Stimulated activated CD8-positive, alpha-beta memory T cell treated with anti-CD3 and anti-CD28 coated beads, Interleukin-15, amount 100 ng/mL, for 1 hour (primary cell): ENCODE data around the gene COPS9.

Experiments used
- DNase-seq: peaks from one replicate; pipeline ENCODE4 v3.0.0-alpha.2; 2020; ENCODE audit warnings: low read depth

Gene COPS9

DNA sequence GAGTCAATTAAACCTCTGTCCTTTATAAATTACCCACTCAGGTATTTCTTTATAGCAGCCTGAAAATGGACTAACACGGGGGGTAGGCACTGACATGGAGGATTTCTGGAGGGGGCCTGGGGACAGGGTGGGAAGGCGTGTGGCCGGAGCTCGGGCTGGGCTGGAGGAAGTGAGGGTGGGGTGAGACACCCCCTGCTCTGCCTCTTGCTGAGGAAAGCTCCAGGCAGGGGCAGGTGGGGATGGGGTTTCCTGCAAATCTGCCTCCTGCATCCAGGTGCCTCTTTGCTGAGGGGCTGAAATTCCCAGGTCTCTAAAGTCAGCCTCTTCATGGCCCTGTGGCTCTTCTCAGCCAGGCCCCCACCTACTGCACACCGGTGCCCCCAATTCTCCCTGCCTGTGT lies 30.1 kb upstream of the COPS9 start:
- no peak for DNase-seq

DNA sequence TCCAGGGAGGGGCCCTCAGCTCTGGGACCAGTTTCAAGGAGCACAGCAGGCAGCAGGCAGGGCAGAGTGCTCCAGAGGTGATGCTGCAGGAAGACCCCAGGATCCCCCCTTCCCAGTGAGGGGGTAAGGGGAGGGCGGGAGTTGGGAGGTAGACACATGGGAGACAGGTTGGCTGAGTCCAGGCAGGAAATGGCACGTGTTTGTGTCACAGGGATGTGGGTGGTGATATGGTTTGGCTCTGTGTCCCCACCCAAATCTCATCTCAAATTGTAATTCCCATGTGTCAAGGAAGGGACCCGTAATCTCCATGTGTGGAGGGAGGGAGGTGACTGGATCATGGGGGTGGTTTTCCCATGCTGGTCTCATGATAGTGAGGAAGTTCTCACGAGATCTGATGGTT lies 29.6 kb upstream of the COPS9 start:
- no peak for DNase-seq

DNA sequence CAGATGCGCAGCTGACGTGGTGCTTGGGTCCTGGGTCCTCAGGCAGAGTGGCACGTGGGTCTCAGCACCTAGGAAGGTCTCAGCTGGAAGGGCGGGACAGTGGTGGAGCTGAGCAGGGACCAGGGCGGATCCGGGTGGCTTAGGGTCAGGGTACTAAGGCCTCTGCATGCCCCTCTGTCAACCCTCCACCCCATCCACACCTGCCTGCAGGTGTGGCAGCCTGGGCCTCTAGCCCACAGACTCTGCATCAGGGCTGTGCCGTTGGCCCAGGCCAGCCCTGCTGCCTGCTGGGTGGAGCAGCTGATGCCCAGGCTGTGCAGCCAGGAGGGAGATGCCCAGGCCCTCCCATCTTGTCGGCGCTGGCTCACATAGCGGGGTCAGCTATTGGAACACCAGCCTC lies 28.9 kb upstream of the COPS9 start:
- no peak for DNase-seq

DNA sequence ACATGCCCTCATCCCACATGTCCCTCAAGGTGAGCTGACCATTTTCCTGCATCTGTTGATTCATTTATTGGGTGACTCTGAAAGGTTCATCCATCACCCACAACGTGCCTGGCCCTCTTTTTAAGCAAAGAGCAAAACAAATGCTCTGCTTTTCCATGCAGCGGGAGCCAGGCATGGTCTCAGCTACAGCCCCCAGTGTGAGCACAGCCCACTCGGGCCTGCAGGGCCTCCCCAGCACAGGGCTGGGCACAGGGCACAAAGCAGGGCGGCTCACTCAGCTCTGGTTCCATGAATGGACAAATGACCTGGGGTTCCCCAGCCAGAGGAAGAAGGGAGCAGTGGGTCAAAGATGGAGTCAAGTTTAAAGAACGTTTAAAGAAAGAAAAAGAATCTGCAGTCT lies 28.5 kb upstream of the COPS9 start:
- DNase-seq, result no peak

DNA sequence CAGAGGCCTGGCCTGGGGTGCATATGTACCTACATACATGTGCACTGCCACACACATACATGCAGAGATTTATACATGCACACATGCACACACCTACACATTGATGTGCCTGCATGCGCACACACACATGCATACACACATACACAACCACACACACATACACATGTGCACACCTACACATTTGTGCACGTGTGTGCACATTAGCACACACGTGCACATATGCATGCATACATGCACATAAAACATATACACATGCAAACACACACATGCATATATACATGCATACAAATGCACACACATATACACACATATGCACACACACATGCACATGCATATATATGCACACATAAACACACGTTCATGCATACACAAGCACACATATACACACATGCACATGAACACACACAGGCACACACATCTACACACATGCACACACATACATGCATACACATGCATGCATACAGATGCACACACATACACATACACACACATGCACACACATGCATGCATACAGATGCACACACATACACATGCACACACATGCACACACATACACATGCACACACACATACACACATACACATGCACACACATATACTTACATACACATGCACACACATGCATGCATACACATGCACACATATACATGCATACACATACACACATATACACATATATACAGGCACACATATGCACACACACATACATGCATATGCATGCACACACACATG lies 27.9 kb upstream of the COPS9 start:
- DNase-seq, result no peak

DNA sequence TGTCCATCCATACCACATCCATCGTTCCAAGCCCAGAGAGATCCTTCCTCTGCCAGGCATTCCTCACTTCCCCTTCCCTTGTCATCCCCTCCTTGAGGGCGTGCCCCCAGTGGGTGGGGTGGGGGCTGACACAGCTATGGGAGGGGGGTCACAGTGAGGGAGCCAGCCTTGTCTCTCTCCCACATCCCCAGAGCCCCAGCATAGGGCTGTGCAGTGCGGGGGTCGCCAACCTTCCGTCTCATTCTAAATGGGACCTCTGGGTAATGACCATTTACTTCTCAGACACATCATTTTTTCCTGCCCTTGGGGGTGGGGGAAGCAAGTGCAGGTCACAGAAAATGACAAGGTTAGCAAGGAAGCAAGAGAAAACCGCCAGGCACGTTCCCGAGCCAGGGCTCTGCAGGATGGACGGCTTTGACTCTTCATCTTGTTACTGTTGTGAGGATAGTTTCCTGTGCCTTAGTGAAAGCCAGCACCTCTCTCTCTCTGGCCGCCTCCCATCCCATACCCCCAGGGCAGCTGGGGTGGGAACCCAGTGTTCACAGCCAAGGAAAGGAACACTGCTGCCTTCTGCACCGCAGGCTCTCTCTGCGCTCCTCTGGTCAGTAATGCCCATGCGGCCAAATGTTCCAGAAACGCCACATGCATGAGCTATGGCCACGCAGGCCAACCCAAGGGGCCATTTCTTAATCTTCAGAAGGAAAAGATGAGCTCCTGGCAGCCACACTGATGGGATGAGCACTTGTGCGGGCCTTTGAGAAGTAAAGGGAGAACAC lies 27.0 kb upstream of the COPS9 start:
- no peak for DNase-seq

DNA sequence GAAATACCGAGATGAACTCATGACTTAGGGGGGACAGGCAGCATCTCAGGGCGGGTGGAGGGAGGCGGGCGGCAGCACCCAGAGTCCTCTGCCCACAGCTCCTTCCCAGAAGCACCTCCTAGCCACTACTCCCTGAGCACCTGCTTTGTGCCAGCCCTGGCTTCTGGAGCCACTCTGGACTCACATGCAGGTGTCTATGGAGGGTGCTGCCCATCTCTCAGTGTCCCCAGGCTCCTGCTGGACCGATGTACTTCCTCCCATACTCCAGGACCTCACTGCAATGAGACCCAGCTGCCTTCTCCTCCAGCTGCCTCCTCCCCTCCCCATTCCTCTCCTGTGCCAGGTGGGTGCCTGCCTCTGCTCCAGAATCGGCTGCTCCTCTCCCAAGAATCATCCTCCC lies 26.4 kb upstream of the COPS9 start:
- DNase-seq, result no peak

DNA sequence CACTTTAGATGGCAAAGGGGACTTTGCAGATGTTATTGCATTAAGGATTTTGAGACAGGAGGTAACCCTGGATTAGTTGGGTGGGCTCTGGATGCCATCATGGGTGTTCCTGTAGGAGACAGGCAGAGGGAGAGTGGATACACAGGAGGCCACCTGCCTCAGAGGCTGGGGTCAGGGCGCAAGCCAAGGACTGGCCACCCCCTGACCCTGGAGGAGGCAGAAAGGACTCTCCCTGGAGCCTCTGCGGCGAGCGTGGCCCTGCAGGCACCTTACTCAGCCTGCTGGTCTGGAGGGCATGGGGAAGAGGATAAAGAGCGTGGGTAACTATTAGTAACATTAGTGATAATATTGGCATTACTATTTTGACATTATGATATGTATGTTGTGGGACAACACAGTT lies 25.9 kb upstream of the COPS9 start:
- DNase-seq, result no peak

DNA sequence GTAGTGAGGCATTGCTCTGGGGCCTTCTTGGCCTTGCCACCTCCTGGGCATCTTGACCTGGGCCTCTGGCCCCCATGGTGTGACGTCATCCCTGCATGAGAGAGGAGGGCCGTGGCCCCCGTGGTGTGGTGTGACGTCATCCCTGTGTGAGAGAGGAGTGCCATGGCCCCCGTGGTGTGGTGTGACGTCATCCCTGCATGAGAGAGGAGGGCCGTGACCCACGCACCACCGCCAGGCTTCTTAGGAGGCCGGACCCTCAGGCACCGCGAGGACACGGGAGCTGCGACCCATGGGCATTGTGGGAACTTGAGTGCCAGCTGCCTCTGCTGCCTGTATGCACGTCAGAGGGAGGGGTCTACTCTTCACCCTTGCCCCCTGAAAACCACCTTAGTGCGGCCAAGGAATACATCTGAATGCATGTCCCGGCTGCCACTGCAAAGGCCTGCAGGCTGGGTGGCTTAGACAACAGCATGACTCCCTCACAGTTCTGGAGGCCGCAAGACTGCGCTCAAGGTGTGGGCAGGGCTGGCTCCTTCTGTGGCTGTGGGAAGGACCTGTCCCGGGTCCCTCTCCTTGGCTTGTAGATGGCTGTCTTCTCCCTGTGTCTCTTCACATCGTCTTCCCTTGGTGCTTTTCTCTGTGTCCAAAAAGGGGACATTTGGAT lies 25.1 kb upstream of the COPS9 start:
- no peak for DNase-seq

DNA sequence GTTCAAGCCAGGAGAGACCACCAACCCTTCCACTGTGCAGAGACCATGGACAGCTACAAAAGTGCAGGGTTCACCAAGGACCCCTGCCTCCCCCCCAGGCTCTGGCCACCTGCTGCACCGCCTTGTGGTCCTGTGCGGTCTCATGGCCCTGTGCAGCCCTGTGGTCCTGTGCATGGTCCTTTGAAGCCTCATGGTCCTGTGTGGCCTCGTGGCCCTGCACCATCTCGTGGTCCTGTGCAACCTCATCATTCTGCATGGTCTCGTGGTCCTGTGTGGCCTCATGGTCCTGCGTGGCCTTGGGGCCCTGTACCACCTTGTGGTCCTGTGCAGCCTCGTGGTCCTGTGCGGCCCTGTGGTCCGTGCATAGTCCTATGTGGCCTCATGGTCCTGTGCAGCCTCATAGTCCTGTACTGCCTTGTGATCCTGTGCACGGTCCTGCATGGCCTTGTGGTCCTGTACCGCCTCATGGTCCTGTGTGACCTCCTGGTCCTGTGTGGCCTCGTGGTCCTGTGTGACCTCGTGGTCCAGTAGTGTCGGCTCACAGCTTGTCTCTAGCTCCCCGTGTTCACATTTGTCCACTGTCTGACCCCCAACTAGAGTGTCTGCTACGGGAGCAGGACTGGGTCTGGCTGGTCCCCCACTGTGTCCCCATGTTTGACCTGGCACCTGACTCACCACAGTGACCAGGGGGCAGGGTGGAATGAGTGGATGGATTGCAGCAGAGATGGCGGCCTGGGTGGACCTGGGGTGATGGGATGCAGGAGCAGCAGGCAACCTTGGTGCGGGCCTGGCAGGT lies 24.4 kb upstream of the COPS9 start:
- no peak for DNase-seq

DNA sequence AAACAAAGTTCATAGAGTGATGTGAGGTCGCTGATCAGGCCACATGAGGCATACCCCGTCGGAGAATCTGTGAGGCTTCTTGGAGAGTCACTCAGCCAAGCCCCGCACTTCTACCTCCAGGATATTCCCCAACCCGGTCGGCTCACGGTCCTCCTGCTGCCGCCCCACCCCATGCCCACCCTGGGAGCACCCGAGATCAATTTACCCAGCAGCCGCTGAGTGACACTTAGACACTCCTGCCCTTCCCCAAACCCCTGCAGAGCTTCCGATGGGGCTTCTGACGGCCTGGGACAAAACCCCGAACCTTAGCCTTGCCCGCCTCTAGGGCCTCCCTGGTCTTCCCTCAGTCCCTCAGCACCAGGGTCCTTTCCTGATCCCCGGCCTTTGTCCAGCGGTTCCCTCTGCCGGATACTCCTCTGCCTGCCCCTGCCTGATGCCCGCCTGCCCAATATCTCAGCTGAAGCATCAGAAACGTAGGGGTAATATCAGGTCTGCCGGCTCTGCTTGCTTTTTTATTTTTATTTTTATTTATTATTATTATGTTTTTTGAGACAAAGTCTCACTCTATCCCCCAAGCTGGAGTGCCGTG lies 23.2 kb upstream of the COPS9 start:
- no peak for DNase-seq

DNA sequence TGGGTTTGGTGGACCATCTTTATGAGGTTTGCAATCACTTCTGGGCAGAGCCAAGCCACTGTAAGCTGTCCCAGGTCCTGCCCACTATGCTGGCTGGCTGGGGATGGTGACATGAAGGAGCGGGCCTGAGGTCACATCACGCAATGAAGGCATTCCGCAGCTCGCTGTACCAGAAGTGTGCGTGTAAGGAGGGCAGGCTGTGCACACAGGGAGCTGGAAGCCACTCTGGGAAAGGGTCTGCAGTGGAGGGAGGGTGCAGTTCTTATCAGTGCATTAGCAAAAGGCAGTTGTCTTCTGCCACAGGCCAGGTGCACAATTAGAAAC lies 21.0 kb upstream of the COPS9 start:
- DNase-seq, result no peak

DNA sequence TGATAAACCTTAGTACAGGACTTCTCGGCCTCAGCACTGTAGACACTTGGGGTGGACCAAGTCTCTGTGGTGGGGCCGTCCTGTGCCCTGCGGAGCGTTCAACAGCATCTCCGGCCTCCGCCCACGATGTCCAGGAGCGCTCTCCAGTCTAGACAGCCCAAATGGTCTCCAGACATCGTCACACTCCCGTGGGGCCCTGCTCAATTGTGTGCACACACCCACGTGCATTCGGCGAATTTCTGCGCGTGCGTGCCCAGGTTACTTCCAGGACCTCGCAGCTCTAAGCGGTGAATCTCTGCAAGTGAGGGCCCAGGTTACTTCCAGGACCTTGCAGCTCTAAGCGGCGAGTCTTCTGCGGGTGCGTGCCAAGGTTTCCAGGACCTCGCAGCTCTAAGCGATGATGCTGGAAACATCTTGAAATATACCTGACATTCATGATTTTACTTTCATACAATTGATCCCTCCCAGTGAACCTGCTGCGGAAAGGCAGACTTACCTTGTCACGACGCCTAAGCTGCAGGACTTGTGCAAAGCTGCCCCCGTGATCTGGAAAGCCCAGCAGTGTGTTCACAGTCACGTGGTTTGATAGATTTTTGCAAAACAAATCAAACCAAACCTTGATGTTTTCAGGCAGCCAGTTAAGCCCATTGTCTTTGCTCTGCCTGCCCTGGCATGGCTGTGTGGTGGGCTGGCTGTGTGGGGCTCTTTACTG lies 20.5 kb upstream of the COPS9 start:
- DNase-seq, result no peak

DNA sequence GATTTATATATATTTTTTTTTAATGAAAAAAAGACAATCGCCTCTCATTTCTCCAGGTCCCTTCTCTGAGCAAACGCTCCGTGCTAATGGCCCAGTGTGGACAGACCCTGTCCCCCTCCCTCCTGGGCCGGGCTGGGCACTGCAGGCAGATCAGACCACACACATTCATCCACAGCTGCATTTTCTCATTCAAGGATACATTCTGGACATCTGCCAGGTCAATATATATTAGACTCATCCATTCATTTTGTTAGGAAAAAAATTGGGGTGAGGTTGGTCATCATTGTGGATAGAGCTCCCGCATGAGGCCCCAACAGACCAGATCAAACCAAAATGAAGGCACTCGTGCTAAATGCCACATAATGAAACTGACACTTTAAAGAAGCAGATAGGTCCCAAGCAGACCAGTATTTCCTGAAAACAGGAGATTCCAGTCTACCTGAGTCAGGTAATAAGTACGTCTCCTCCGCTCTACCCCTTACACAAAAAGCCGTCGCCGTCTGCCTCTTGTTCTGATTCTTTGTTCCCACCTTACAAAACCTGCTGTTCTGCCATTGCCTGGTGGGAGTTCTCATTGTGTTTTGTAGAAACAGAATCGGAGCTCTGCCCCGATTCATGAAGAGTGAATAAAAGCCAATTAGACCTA lies 19.8 kb upstream of the COPS9 start:
- no peak for DNase-seq

DNA sequence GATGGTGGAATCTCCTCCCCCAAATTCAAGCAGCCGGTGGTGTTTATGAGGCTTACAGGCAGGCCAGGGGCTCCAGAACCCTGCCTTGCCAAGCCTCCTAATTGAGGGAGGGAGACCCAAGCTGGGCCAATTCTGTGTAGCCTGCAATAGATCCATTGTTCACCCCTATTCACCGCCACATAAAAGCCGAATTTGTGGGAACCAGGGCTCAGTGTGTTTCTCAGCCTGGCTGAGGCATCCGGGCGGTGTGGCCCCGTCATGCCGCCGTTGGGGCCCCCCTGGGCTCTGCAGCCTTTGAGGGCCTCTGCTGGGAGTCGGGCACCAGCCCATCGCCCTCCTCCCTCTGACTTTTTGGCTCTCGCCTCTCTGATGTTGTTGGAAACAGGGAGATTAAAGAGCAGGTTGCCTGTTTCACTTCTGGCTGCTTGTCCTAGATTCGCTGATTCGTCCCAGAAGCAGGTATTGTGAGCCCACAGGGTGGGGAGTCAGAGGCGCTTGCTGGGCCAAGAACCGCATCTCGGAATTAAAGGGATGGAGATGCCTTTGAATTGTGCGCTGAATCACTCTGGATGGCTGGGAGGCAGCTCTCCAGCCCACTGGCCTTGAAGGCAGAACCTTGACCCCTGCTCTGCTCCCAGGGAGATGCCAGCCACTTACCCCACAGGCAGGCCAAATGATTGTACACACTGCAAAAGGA lies 19.1 kb upstream of the COPS9 start:
- no peak for DNase-seq

DNA sequence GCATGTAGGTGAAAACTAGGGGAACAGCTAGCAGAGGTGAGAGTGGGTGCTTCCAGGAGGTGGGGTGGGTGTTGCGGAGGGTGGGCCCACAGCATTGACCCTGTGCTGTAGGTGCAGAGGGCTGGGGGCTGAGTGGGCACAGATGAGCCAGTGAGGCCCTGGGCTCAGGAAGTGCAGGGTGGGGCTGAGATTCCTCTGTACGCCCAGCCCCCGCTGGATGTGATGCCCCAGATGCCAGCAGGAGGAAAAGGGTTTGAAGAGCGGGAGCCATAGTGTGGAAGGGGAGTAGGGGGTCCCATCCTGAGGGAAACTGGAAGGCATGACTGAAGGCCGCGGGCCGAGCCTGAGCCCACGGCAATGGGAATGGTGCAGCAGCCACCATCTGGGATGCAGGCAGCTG lies 18.5 kb upstream of the COPS9 start:
- no peak for DNase-seq

DNA sequence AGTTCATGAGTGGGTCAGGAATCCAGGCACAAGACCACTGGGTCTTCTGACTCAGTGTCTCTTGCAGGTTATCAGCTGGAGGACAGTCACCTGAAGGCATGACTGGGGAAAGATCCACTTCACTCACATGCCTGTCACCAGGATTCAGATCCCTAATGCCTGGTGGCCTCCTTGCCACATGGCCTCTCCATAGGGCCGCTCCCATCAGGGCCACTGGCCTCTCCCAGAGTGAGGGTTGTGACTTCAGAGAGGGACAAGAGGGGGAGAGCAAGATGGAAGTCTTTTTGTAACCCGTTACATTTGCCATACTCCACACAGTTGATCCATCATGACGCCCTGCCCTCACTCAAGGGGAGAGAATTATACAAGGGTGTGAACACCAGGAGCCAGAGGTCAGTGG lies 17.3 kb upstream of the COPS9 start:
- no peak for DNase-seq

DNA sequence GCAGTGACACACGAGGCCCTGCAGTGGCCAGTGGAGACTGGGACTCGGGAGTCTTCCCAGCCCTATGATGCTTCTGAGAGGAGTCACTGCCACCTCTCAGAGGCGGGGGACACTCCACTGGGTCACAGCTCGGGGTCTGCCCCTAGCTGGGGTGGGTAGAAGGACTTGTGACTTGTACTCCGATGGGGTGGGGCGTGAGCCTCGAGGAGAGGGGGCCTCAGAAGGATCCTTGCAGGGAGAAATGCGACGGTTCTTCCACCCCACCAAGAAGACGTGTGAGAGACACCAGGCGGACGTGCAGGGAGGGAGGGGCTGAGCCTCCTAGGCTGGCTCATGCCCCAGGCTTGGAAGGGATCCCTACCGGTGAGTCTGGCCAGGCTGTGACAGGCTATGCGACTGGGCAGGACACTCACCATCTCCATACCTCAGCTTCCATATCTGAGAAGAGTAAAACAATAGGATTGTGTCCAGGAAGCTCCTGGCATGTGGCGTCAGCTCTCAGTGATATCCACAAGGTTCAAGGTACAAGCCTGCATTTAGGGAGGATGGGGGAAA lies 15.4 kb upstream of the COPS9 start:
- no peak for DNase-seq

DNA sequence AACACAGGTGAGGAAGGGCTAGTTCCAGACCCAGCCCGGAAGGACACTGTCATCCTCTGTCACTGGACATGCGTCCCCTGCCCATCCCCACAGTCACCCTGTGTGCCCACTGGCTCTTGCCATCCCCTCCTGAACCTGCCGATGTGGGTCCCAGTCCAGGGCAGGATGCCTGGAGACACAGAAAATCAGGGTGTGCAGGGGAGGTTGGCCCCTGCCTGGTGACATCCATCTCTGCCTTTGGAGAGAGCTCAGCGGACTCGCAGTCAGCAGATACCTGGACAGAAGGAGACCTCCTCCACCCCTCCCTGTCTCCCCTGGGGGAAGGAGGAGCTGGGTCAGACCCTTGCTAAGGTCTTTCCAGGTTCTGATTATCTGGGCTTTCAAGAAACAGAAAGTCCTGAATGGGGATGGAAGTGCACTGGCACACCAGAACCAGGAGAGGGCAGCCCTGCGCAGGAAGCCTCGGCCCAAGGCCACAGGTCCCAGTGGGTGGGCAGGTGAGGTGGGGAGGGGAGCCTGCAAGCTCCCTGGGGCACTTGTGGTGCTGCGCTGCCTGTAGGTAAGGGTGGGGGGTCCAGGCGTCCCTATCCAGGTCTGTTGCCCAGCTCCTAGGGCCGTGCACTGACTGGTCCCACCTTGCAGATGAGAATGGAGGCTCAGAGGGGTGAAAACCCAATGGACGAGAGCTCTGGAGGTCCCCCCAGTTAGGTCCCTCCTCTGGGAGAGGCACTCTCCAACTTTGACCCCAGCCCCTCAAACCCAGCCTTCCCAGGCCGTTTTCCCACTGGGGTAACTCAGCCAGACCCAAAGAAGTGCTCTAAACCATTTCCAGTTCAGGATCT lies 14.1 kb upstream of the COPS9 start:
- no peak for DNase-seq
